Renal pelvis (tissue), 4 donors: ENCODE results near the gene GRB10. TPM values are rescaled to one million over a fixed set of nuclear protein-coding genes. Genes with fewer than 3 reads are reported as not detected.
"Not testable (repeated sequence)": the region's sequence is repeated elsewhere in the genome, so short reads cannot be mapped to it uniquely, and the experiment has no call there.

Experiments used
- DNase-seq: peaks from one replicate; pipeline ENCODE4 v3.0.0-alpha.2; 2013
- polyA plus RNA-seq, 3 donors: library from polyadenylated mRNA; unstranded; fragments of 120-200 nt; gene quantifications; one replicate each; pipeline ENCODE4 v1.2.1, GENCODE V29; 2013; ENCODE audit not compliant: insufficient read length in 3 of 3

The GRB10 gene
- polyA plus RNA-seq, 3 donors: 31.3 to 50.8 (median 45.3) TPM

DNA sequence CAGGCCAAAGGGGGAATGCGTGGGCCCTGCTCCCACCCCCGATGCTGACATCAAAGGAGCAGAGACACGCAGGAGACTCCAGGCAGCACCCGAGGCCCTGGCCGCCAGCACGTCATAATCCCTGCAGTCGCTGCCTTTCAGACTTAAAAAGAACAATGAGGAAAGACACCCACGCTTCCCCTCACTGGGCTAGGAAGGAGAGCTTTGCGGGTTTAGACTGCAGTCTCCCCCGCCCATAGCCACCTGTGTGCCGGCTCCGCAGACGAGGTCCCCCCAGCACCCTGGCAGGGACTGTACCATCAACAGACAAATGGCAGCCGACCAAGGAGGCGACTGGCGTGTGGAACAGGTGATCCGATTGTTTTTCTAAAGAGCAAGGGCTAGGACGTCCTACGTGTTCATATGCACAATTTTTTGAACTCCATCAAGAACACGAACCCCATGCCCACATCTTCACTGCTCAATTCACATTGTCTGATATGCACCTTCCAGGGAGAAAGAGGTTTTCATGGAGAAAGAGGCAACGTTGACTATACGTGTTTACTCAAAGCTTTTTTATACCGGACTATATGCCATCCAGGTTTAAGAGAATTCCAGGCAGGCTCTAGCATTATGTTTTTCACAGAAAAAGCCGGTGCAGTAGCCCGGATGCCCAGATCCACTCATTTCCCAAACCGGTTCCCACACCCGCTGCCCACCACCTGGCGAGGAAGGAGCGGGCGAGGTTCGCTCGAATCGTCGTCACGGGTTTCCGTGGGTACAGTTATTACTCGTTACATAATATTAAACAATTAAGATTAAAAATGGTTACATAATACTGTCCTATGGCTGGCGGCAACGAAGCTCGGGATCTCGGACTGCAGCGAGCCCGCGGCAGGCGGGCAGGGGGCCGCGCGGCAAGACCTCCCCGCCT, 1.1 kb downstream of the GRB10 start:
- DNase-seq: no peak

DNA sequence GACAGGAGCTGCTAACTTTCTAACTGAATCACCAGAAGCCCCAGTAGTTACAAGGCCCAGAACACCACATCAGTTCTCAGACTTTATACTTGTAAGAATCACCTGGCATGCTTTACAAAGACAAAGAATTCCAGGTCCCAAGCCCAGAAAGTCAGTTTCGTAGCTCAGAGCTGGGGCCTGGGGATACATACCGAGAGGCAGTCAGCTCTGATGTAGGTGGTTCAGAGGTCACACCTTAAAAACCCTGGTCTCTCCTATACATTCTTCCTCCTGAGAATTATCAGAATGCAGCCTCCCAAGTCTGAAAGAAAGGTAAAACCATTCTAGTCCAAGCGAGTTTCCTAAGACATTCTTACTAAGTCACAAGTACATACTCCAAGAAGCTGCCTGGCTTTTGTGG, 2.3 kb downstream of the GRB10 start:
- DNase-seq: no peak

DNA sequence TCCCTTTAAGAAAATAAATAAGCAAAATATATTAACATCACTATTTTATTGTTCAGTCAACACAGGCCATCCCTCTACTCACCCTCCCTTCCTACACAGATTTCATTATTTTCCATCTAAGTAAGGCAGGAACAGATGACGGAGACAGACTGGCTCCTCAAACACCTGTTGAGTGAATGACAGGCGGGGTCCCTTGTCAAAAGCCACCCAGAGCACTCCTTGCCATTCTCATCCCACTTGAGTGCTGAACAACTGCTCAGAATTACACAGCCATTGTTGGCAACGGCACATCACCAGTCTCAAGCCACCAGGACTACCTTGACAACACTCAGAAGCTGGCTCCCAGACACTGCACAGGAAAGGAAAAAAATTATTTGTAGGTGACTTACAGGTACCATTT, 3.3 kb downstream of the GRB10 start:
- DNase-seq: no peak

DNA sequence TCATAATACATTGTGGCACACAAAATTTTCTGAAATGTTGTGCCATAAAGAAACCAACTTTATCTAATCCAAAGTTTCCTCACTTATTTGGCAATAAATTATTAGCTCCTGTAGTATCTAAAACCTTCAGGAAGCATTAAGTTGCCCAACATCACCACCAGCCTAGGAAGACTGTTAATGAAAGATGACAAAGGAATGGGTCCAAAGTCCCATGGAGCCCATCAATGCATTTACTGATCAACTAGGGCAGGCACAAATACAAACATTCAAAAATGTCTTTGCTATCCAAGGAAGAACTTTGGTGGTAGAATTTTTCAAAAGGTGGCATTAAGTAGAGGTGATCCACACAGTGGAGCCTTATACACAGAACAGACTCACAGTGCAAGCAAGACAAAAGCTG, 4.5 kb downstream of the GRB10 start:
- no peak for DNase-seq

DNA sequence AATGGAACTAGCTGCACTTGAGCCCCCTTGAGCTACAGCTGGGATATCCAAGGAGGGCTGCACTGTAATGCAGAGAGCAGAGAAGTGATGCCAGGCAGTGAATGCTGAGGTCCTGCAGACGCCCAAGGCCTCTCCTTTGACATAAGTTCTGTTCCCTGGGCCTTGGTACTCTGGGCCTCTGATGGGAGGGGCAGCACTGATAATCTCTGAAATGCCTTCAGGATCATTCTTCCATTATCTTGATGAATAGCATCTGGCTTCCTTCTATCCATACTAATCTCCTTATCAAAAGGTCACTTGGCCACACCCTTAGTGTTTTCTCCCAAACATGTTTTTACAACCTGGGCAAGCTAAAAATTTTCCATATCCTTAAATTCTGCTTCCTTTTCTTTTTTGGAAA, 6.9 kb downstream of the GRB10 start:
- DNase-seq: no peak

DNA sequence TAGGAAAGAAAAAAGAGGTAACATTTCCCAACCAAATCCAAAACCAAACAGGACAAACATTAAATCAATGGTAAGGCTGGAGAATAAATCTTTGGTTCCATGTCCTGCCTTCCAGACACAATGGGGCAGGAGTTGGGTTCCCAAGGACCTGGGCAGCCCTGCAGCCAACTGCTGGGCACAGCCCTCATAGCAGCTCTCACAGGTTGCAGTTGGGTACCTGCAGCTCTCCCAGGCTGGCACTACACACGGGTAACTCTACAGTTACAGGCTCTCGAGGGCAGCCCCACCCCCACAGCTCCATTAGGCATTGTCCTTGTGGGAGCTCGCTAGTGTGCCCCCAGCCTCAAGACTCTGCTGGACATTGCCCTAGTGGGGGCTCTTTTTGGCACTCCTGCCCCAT, 7.5 kb downstream of the GRB10 start:
- no peak for DNase-seq

DNA sequence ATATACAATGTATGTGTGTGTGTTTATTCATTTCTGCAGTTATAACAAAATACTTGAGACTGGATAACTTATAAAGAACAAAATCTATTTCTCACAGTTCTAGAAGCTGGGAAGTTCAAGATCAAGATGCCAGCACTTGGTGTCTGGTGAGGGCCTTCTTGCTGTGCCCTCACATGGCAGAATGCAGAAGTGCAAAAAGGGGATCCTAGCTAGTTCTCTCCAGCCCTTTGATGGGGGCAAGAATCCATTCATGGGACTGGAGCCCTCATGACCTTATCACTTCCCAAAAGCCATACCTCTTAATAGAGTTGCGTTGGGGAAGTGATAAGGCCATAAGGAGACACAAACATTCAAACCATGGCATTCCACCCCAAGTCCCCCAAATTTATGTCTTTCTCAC, 8.4 kb downstream of the GRB10 start:
- no peak for DNase-seq

DNA sequence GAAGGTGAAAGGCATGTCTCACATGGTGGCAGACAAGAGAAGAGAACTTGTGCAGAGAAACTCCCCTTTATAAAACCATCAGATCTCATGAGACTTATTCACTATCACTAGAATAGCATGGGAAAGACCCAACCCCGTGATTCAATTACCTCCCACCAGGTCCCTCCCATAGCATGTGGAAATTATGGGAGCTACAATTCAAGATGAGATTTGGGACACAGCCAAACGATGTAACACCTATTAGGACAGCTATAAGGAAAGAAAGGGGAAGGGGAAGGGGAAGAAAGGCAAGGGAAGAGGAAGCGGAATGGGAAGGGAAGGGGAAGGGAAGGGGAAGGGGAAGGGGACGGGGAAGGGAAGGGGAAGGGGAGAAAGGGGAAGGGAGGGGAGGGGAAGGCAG, 9.6 kb downstream of the GRB10 start:
- not testable (repeated sequence) for DNase-seq

DNA sequence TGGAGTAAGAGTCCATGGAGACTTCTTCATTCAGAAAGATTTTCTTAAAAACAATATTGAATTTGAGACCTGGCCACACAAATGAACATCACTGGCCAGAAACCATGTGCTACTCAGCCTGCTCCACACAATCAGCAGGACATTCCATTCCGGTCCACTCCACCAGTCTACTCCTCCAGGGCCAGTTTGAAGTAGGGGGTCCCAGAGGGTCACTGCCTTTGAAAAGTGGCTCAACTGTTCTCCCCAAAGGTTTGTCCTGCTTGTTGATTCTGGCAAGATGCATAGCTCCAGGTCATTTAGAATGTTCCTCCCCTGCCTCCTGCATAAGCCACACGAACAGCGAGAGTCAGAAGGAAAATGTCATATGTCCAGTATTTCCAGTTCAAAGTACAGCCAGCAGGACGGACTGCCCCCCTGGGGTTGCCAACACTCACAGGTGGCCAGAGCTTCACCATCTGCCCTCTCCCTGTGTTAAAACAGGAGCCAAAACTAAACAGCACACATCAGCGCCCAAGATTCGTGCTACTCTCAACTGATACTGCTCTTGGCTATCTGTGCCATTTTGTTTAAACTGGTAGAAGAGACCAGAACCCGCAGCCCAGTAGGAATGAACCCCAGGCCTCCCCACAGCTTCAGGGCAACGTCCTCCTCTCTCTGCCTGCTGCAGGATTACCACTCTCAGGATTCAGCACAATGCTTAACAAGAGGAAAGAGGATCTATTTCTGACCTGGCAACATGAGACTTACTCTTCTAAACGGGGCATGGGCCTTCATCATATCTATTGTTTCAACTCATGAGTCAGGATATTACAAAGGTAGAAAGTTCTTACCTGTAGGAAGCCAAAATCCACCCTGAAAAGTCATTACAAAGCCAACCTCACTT, 11.3 kb downstream of the GRB10 start:
- no peak for DNase-seq

DNA sequence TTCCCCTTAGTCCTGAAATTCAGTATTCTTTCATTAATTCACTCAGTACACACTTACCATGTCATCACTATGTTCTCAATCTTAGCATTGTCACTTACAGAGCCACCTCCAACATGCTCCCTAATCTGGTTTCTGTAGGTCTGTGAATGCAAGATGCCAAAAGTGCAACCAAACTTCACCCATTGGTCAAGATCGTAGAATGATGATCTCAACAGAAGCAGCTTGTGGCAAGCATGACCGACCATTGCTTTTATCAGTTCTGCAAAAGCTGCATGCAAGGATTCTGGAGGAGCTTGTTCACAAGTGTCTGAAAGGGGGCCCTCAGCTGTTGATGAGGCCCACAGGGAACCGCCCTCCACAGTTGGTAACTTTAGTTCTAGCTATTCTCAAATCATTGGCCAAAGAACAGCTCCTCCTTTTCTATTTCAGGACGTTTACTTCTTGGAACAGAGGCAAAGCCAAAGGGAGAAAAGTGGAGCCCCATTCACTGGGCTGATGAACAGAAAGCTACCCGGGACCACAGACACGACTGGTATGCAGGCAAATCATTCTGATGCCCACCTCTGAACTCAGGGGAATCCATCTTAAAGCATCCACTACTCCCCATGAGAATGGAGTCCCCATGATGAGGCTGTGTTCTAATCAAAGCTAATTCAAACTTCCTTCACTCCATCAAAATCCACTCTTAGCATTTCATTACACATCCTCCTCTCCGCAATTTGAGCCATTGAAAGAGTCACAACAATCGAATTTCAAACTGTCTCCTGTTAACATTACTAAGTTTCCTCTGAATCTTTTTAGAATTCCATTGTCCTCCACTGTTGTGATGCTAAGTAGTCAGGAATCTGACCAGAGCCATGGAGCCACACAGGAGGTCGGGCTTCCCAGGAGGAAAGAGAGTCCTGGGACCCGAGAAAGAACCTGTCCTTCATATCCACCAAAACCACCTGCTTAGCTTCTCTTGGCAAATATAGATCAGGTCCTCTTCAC, 13.9 kb downstream of the GRB10 start:
- no peak for DNase-seq

DNA sequence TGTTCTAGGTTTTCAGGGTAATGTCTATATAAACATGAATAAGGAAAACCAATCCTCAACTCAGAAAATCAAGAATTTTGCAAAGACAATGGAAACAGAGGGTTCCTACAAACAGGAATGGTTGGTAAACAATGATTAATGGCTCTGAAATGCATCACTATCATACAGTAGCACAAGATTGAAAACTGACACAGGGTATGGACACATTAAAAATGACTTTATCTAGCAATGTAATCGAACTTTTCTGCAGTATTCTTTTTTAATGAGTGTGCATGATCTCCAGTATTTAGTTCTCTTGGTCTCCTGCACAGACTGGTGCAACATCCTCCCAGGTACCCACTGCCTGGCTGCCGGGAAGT, 15.9 kb downstream of the GRB10 start:
- DNase-seq: no peak

DNA sequence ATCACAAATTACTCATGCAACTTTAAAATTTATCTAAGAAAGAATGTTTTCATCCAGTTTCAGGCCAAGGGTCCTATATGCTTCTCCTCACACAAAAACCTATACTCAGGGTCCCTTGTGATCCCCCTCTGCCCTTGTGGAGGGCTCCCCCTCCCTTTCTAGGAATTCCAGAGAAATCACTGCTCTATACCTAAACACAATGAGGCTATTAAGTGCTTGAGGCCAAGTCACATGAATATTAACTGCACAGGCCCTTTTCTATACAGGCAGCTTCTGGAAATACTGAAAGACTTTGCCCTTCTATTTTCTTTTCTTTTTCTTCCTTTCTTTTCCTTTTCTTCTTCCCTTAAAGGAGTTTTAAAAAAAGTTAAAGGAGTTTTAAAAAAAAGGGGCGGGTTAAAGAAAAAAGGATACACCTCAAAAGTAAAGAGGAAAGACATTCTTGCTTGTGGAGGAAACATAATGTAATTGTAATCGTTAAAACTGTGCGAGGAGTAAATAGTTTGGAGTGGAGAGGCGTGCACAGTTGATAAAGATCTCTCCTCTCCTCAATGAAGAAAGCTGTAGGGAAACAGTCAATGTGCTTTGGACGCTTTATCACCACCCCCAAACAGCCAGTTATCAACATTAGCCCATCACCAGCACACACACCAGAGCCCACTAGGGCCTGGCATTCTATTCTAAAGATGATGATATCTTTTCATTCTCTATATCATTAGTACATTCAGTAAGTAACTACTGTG, 16.4 kb downstream of the GRB10 start:
- no peak for DNase-seq

DNA sequence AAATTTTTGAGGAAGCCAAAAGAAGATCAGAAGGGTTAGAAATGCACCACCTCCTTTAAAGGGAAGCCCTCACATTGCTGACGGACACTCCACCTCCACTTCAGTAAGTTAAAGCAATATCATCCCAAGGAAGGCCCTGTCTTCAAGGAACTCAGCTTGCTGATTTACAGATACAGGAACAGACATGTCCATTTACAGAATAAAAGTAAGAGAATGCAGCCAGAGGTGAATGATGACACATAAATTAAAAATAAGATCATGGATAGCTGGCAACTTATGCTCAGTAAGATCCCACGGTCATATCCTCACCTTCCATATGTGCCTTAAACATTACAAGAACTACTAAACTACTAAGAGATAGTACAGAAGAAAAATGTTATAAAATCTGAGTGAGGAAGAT, 20.4 kb downstream of the GRB10 start:
- no peak for DNase-seq

DNA sequence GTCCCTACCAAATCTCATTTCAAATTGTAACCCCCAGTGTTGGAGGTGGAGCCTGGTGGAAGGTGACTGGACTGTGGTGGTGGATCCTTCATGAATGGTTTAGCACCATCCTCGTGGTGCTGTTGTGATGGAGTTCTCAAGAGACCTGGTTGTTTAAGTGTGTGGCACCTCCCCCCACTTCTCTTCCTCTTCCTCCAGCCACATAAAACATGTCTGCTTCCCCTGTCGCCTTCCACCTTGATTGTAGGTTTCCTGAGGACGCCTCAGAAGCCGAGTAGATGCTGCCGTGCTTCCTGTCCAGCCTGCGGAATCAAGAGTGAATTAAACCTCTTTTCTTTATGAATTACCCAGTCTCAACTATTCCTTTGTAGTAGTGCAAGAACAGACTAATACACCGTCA, 21.0 kb downstream of the GRB10 start:
- no peak for DNase-seq

DNA sequence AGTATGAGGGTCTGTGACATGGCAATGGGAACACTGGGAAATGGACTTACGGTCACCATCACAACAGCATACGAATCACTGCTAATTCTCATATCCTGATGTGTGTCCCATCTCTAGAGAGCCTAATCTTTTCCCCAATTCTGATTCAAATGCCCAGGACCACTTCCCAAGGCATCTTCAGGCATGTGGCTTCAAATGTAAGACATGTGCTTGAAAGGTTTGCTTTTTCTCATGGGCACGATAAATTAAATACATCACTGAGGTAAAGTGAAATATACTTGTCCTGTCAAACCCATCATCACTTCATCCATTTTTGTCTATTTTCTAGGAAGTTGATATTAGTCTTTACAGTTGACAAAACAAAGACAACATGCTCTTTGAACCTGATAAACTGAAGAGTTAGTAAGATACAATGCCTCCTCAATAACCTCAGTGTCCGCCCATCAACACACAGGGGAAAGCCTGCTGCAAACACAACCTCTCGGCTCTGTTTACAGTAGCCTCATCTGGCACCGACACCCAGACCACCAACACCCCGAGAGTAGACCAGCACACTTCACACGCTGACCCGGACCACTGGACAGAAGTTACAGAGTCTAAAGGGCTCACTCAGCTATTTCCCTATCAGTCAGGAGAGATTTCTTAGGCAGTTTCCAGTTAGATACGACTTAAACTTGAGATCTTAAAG, 24.8 kb downstream of the GRB10 start:
- DNase-seq: no peak

DNA sequence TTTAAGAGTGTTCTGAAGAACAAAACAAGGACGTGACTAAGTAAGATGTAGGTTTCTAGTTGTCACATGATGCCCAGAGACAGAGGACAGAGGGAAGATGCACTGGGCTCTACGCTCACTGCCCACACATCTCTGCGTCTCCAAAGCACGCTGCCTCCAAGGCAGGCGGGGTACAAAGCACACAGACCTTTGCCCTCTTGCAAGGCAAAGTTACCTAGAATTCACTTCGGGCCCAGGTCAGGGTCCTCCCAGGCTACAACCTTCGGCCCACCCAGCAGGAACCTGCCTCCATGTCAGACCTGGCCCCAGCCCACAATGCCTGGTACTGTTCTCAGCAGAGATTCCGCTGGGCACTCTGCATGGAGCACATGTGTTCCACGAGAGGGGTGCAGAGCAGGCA, 26.5 kb downstream of the GRB10 start:
- no peak for DNase-seq

DNA sequence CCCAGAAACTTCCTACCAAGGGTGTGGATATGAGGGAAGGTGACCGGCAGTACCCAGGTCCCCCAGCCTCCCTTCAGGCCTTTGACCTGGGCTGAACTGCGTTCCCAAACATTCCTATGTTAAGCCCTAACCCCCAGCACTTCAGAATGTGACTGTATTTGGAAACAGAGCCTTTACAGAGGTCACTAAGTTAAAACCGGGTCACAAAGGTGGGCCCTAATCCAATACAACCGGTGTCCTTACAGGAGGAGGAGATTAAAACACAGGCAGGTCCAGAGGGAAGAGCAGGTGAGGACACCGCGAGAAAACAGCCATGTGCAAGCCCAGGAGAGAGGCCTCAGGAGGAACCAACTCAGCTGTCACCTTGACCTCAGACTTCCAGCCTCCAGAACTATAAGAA, 28.0 kb downstream of the GRB10 start:
- no peak for DNase-seq

DNA sequence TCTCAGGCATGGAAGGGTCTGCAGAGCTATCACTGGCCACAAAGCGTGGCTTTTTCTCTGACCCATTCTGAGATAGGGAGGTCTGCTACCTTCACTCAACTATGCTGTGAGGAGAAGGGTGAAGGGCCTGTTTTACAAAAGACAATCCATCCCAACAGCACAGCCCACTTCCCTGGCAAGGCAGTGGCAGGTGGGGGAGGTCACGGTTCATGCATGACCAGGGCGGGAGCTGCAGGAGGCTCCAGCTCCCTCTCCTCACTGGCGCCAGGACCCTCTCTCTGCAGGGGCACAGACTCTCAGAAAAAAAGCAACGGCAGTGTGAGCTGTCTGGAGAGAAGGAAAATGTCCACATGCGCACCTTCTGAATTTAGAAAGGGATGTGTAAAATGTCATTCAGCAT, 28.5 kb downstream of the GRB10 start:
- peak; percentile 57 for DNase-seq

DNA sequence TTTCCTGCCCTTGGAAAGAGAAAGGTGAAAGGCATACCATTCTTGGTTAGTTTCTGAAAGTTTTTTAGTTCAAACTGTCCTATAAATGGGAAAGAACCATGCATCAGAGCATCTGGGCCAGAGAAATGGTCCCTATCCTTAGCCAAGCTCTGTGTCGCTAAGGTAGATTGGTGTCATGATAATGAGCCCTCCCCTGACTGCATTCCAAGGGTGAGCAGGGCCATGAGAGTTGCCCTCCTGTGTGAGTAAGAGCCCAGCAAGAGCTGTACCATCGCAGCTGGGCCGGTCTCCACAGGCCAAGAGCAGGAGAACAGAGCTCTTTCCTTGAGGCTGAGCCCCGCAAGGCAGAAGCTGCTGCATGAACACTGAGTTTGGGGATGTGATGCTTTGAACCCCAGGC, 30.3 kb downstream of the GRB10 start:
- DNase-seq: no peak

DNA sequence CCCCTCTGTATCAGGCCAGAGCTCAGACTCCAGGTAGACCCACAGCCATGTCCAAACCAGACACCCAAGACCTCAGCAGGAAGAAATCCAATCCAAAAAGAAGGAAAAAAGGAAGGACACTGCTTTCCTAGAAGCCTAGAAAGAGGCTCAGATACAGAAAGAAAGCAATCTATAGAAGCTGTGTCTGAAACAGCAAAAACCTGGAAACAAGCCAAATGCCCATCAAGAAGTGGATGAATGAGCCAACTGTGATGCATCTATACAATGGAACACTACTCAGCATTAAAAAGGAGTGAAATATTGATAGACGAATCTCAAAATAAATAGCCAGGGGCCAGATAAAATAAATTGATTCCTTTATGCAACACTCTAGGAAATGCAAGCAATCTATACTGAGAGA, 31.6 kb downstream of the GRB10 start:
- no peak for DNase-seq

DNA sequence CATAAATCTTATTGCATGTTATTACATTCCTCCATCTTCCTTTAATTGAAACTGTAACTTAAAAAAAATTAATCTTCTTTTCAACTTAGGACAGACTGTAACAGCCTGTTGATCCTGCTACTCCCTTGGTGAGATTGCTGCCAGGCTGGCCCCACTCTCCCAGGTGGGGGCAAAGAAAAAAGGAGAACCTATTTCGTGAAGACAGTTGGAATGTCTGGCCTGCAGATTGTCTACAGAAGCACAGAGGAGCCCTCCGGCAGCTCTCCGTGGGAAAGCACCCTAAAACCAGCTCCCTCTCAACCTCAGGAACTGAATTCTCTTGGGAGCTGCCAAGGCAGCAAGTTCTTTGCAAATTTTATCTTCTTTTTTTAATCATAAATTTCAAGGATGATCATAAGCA, 32.8 kb downstream of the GRB10 start:
- no peak for DNase-seq
